SKM-1 treated with dmso at 0.1 percent for 144 hours (cell line): ENCODE data around the gene PDE11A.
A peak's percentile ranks its signal among the peaks of the same experiment; 100 is the strongest.

Experiments used
- DNase-seq: peaks from one replicate; lab custom pipeline; 2025; ENCODE audit not compliant: unreplicated experiment; lab: John Stamatoyannopoulos, UW

Gene PDE11A

GRCh38 chr2:177771191-177771590 lies 301.4 kb downstream of the PDE11A start:
- DNase-seq, result no peak

- no peak for DNase-seq
These were observed 304.8 kb downstream of the PDE11A start for GRCh38 chr2:177767768-177768167.

- DNase-seq, result no peak
These were observed 306.9 kb downstream of the PDE11A start for GRCh38 chr2:177765698-177766097.

- peak; percentile 79 for DNase-seq
These were observed 308.9 kb downstream of the PDE11A start for GRCh38 chr2:177763531-177764265.

GRCh38 chr2:177759443-177759842 lies 313.1 kb downstream of the PDE11A start:
- no peak for DNase-seq

- DNase-seq, result no peak
These were observed 313.8 kb downstream of the PDE11A start for GRCh38 chr2:177758591-177759371.

GRCh38 chr2:177756336-177756735 lies 316.2 kb downstream of the PDE11A start:
- DNase-seq, result no peak

GRCh38 chr2:177754492-177754873 lies 318.1 kb downstream of the PDE11A start:
- DNase-seq, result no peak

GRCh38 chr2:177753682-177754491 lies 318.7 kb downstream of the PDE11A start:
- no peak for DNase-seq

- DNase-seq, result no peak
These were observed 324.2 kb downstream of the PDE11A start for GRCh38 chr2:177748360-177748759.

- DNase-seq, result no peak
These were observed 325.2 kb downstream of the PDE11A start for GRCh38 chr2:177747384-177747783.

- DNase-seq, result no peak
These were observed 326.2 kb downstream of the PDE11A start for GRCh38 chr2:177746358-177746757.

GRCh38 chr2:177745531-177745930 lies 327.0 kb downstream of the PDE11A start:
- DNase-seq, result no peak

GRCh38 chr2:177742851-177743250 lies 329.7 kb downstream of the PDE11A start:
- no peak for DNase-seq

GRCh38 chr2:177741866-177742265 lies 330.7 kb downstream of the PDE11A start:
- no peak for DNase-seq

GRCh38 chr2:177740700-177741099 lies 331.9 kb downstream of the PDE11A start:
- no peak for DNase-seq

GRCh38 chr2:177738461-177739235 lies 333.9 kb downstream of the PDE11A start:
- DNase-seq, result peak; percentile 12

- DNase-seq, result no peak
These were observed 337.2 kb downstream of the PDE11A start for GRCh38 chr2:177735318-177735803.

- DNase-seq, result no peak
These were observed 339.2 kb downstream of the PDE11A start for GRCh38 chr2:177733322-177733855.

GRCh38 chr2:177731384-177731783 lies 341.2 kb downstream of the PDE11A start:
- no peak for DNase-seq
